SU-DHL-6 (cell line): ENCODE measurements around the gene HIBCH.

ENCODE experiments used
- H2AFZ ChIP-seq: fragments of 200-600 bp; sonication (generic); 2 replicates; pipeline ENCODE4 v1.6.1; 2014; ENCODE audit warnings: low read depth, mild to moderate bottlenecking, moderate library complexity, mixed read lengths, antibody characterized with exemption, low read length; ENCODE audit not compliant: severe bottlenecking
- H3F3A ChIP-seq: fragments of 200-600 bp; shearing (Covaris generic); 2 replicates; pipeline ENCODE4 v1.6.0; 2016; ENCODE audit warnings: antibody characterized with exemption, mild to moderate bottlenecking; ENCODE audit not compliant: insufficient read depth
- H3K27ac ChIP-seq: fragments of 200-600 bp; sonication (generic); 2 replicates; pipeline ENCODE4 v1.5.1; 2016; ENCODE audit warnings: low read depth, mild to moderate bottlenecking, low read length, moderate library complexity, mixed read lengths
- H3K27me3 ChIP-seq: fragments of 200-600 bp; sonication (generic), shearing (Covaris generic); 2 replicates; pipeline ENCODE4 v1.6.0; 2014; ENCODE audit warnings: mild to moderate bottlenecking, low read length
- H3K36me3 ChIP-seq: fragments of 200-600 bp; sonication (generic); 2 replicates; pipeline ENCODE4 v1.6.1; 2014; ENCODE audit warnings: mild to moderate bottlenecking, low read length, mixed read lengths
- H3K4me2 ChIP-seq: fragments of 300-600, 200-600 bp; shearing (Covaris generic), sonication (generic); 2 replicates; pipeline ENCODE4 v1.6.0; 2014; ENCODE audit warnings: low read length, low read depth, mild to moderate bottlenecking; ENCODE audit not compliant: poor library complexity, severe bottlenecking
- H3K4me3 ChIP-seq: fragments of 200-600 bp; sonication (generic); 2 replicates; pipeline ENCODE4 v1.5.1; 2014; ENCODE audit warnings: antibody characterized with exemption, low read length, mild to moderate bottlenecking, mixed read lengths; ENCODE audit not compliant: insufficient read depth, poor library complexity, severe bottlenecking
- H3K79me2 ChIP-seq: fragments of 200-600 bp; sonication (generic); 2 replicates; pipeline ENCODE4 v1.6.1; 2014; ENCODE audit warnings: mild to moderate bottlenecking, low read length, moderate library complexity; ENCODE audit not compliant: insufficient read depth
- H3K9ac ChIP-seq: fragments of 200-600 bp; sonication (generic); 2 replicates; pipeline ENCODE4 v1.7.0; 2014; ENCODE audit warnings: mild to moderate bottlenecking, low read length
- H3K9me2 ChIP-seq: fragments of 200-600 bp; sonication (generic); replicated peaks from 2 replicates; pipeline ENCODE4 v1.6.1; 2014; ENCODE audit warnings: low read length; ENCODE audit not compliant: insufficient read depth
- H3K9me3 ChIP-seq: fragments of 200-600 bp; sonication (generic); 2 replicates; pipeline ENCODE4 v1.6.1; 2014; ENCODE audit warnings: low read length, mixed read lengths; ENCODE audit not compliant: insufficient read depth
- H4K20me1 ChIP-seq: fragments of 200-600 bp; sonication (generic); 2 replicates; pipeline ENCODE4 v1.6.1; 2014; ENCODE audit warnings: low read depth, mild to moderate bottlenecking, antibody characterized with exemption, low read length, moderate library complexity, mixed read lengths
- CTCF ChIP-seq: fragments of 200-600 bp; sonication (generic); IDR thresholded peaks from one replicate; pipeline ENCODE4 v1.5.1; 2017; ENCODE audit warnings: antibody characterized with exemption, mild to moderate bottlenecking, low read length, moderate library complexity; ENCODE audit not compliant: insufficient read depth, poor library complexity, severe bottlenecking
- EZH2phosphoT487 ChIP-seq: fragments of 200-600 bp; sonication (generic), shearing (Covaris generic); conservative IDR thresholded peaks from 2 replicates; pipeline ENCODE4 v1.6.1; 2018; ENCODE audit warnings: mild to moderate bottlenecking, antibody characterized with exemption, low read length, moderate library complexity, mixed read lengths

The HIBCH gene

GRCh38 chr2:190355968-190356644 is 36.5 kb upstream of the HIBCH start:
- TF ChIP-seq EZH2phosphoT487 (no peak), CTCF (no peak)
- Histone ChIP-seq H3K9ac (no peak overlapping the region), H4K20me1 (no peaks in the 10 kb centered on the region)

GRCh38 chr2:190354003-190354690 is 34.5 kb upstream of the HIBCH start:
- H3K27me3 ChIP-seq = no peaks in the 10 kb centered on the region
- H3K36me3 ChIP-seq = no peaks in the 10 kb centered on the region
- no peak overlapping the region for H3K27ac ChIP-seq

More at GRCh38 chr2:190355968-190356644, 36.5 kb upstream of the HIBCH start:
- no peak overlapping the region for H3K27ac ChIP-seq
- no peaks in the 10 kb centered on the region for H3F3A ChIP-seq
- H3K4me3 ChIP-seq = no peak overlapping the region
- H2AFZ ChIP-seq = no peak overlapping the region
- no peaks in the 10 kb centered on the region for H3K79me2 ChIP-seq
- H3K9me2 ChIP-seq = no peaks in the 10 kb centered on the region
- H3K4me2 ChIP-seq = no peak overlapping the region
- no peaks in the 10 kb centered on the region for H3K9me3 ChIP-seq
- H3K36me3 ChIP-seq = no peaks in the 10 kb centered on the region
- H3K27me3 ChIP-seq = no peaks in the 10 kb centered on the region

GRCh38 chr2:190353537-190353899 is 33.9 kb upstream of the HIBCH start:
- Histone ChIP-seq H3K4me3 (no peak overlapping the region), H3K36me3 (no peaks in the 10 kb centered on the region), H3F3A (no peaks in the 10 kb centered on the region), H3K27ac (no peak overlapping the region), H3K9ac (no peak overlapping the region), H3K9me3 (no peaks in the 10 kb centered on the region), H3K4me2 (no peak overlapping the region), H3K27me3 (no peaks in the 10 kb centered on the region), H3K79me2 (no peaks in the 10 kb centered on the region), H4K20me1 (no peaks in the 10 kb centered on the region), H3K9me2 (no peaks in the 10 kb centered on the region), H2AFZ (no peak overlapping the region)
- TF ChIP-seq EZH2phosphoT487 (no peak), CTCF (no peak)

More at GRCh38 chr2:190354003-190354690, 34.5 kb upstream of the HIBCH start:
- no peaks in the 10 kb centered on the region for H3K9me3 ChIP-seq
- H3K9me2 ChIP-seq = no peaks in the 10 kb centered on the region
- H3K9ac ChIP-seq = no peak overlapping the region
- H2AFZ ChIP-seq = no peak overlapping the region
- no peak overlapping the region for H3K4me2 ChIP-seq
- no peaks in the 10 kb centered on the region for H4K20me1 ChIP-seq
- no peaks in the 10 kb centered on the region for H3F3A ChIP-seq
- TF ChIP-seq EZH2phosphoT487 (no peak), CTCF (no peak)
- H3K79me2 ChIP-seq = no peaks in the 10 kb centered on the region
- no peak overlapping the region for H3K4me3 ChIP-seq
